H9 (cell line): ENCODE measurements around the gene SP2. TPM values are rescaled to one million over a fixed set of nuclear protein-coding genes. Genes with fewer than 3 reads are reported as not detected.

Experiments used
- DNase-seq: peaks from one replicate; pipeline ENCODE4 v3.0.0-alpha.2; 2017
- H2AFZ ChIP-seq: one replicate; pipeline ENCODE4 v1.6.1; 2013; ENCODE audit warnings: mild to moderate bottlenecking, low read length, control low read depth, moderate library complexity
- H2AK5ac ChIP-seq: 2 replicates; pipeline ENCODE4 v1.6.1; 2013; ENCODE audit warnings: low read length, control low read depth, mixed read lengths; ENCODE audit not compliant: insufficient read length
- H2BK120ac ChIP-seq: one replicate; pipeline ENCODE4 v1.6.1; 2013; ENCODE audit warnings: low read depth, mild to moderate bottlenecking, low read length, control low read depth, inconsistent platforms; ENCODE audit not compliant: poor library complexity, severe bottlenecking
- H2BK12ac ChIP-seq: 2 replicates; pipeline ENCODE4 v1.6.1; 2013; ENCODE audit warnings: low read length, control low read depth, mixed read lengths, low read depth; ENCODE audit not compliant: insufficient read length
- H2BK15ac ChIP-seq: 2 replicates; pipeline ENCODE4 v1.6.1; 2013; ENCODE audit warnings: low read depth, low read length, control low read depth
- H2BK20ac ChIP-seq: one replicate; pipeline ENCODE4 v1.6.1; 2013; ENCODE audit warnings: low read depth, mild to moderate bottlenecking, low read length, control low read depth, inconsistent platforms; ENCODE audit not compliant: poor library complexity, severe bottlenecking
- H2BK5ac ChIP-seq: 2 replicates; pipeline ENCODE4 v1.6.1; 2013; ENCODE audit warnings: low read length, control low read depth, mixed read lengths; ENCODE audit not compliant: insufficient read length
- H3K14ac ChIP-seq: 2 replicates; pipeline ENCODE4 v1.6.1; 2013; ENCODE audit warnings: low read length, control low read depth; ENCODE audit not compliant: insufficient read depth
- H3K18ac ChIP-seq: 2 replicates; pipeline ENCODE4 v1.6.1; 2013; ENCODE audit warnings: low read depth, mild to moderate bottlenecking, mixed read lengths, low read length, control low read depth; ENCODE audit not compliant: insufficient read length
- H3K23ac ChIP-seq: 2 replicates; pipeline ENCODE4 v1.6.1; 2013; ENCODE audit warnings: low read length, control low read depth, mixed read lengths, low read depth; ENCODE audit not compliant: insufficient read length
- H3K23me2 ChIP-seq: 2 replicates; pipeline ENCODE4 v1.6.1; 2013; ENCODE audit warnings: low read depth, mild to moderate bottlenecking, mixed read lengths, low read length, control low read depth; ENCODE audit not compliant: insufficient read length, poor library complexity, severe bottlenecking
- H3K27ac ChIP-seq: 2 replicates; pipeline ENCODE4 v1.5.1; 2013; ENCODE audit warnings: low read length, control low read depth, mixed read lengths, low read depth; ENCODE audit not compliant: insufficient read length
- H3K27me3 ChIP-seq: 2 replicates; pipeline ENCODE4 v1.6.1; 2013; ENCODE audit warnings: low read length, control low read depth, inconsistent platforms; ENCODE audit not compliant: insufficient read depth
- H3K4ac ChIP-seq: 2 replicates; pipeline ENCODE4 v1.6.1; 2013; ENCODE audit warnings: low read depth, mild to moderate bottlenecking, control low read depth, inconsistent platforms, low read length, moderate library complexity
- H3K4me1 ChIP-seq: 2 replicates; pipeline ENCODE4 v1.6.1; 2013; ENCODE audit warnings: low read length, control low read depth, inconsistent platforms; ENCODE audit not compliant: insufficient read depth
- H3K4me2 ChIP-seq: 2 replicates; pipeline ENCODE4 v1.6.1; 2013; ENCODE audit warnings: low read length, control low read depth, mixed read lengths; ENCODE audit not compliant: insufficient read length, insufficient read depth
- H3K56ac ChIP-seq: 2 replicates; pipeline ENCODE4 v1.6.1; 2013; ENCODE audit warnings: low read depth, mild to moderate bottlenecking, mixed read lengths, low read length, control low read depth; ENCODE audit not compliant: insufficient read length
- H3K79me1 ChIP-seq: 2 replicates; pipeline ENCODE4 v1.6.1; 2013; ENCODE audit warnings: low read depth, mild to moderate bottlenecking, moderate library complexity, low read length, control low read depth, inconsistent platforms; ENCODE audit not compliant: insufficient read depth, poor library complexity, severe bottlenecking
- H3K79me2 ChIP-seq: 2 replicates; pipeline ENCODE4 v1.6.1; 2013; ENCODE audit warnings: low read length, control low read depth, inconsistent platforms; ENCODE audit not compliant: insufficient read depth
- H3K9ac ChIP-seq: 2 replicates; pipeline ENCODE4 v1.6.1; 2013; ENCODE audit warnings: low read length, control low read depth, mixed read lengths; ENCODE audit not compliant: insufficient read length; ENCODE audit errors: extremely low read depth
- H3K9me3 ChIP-seq: one replicate; pipeline ENCODE4 v1.6.1; 2013; ENCODE audit warnings: low read depth, low read length, inconsistent platforms; ENCODE audit not compliant: control insufficient read depth
- H3T11ph ChIP-seq: one replicate; pipeline ENCODE4 v1.6.1; 2013; ENCODE audit warnings: mild to moderate bottlenecking, low read length, control low read depth, inconsistent platforms
- H4K20me1 ChIP-seq: one replicate; pipeline ENCODE4 v1.6.1; 2013; ENCODE audit not compliant: control insufficient read depth, insufficient read length, insufficient read depth
- H4K5ac ChIP-seq: 2 replicates; pipeline ENCODE4 v1.6.1; 2013; ENCODE audit warnings: low read depth, mild to moderate bottlenecking, mixed read lengths, low read length, control low read depth; ENCODE audit not compliant: insufficient read length
- H4K8ac ChIP-seq: replicated peaks from 2 replicates; pipeline ENCODE4 v1.6.1; 2013; ENCODE audit warnings: low read length, control low read depth, mixed read lengths, low read depth; ENCODE audit not compliant: insufficient read length
- H4K91ac ChIP-seq: 2 replicates; pipeline ENCODE4 v1.6.1; 2013; ENCODE audit warnings: low read depth, mild to moderate bottlenecking, moderate library complexity, mixed read lengths, low read length, control low read depth; ENCODE audit not compliant: insufficient read length
- H3K27ac Mint-ChIP-seq, 3 experiments: 2 replicates in 2 of 3; 3 replicates in 1 of 3; pipeline ENCODE4 v1.8.0; 2020 to 2021; ENCODE audit warnings: mixed read lengths in 3 of 3, mild to moderate bottlenecking in 1 of 3, moderate library complexity in 1 of 3
- H3K27me3 Mint-ChIP-seq: 2 replicates; pipeline ENCODE4 v1.8.0; 2021; ENCODE audit warnings: low read depth, mild to moderate bottlenecking, moderate library complexity, mixed read lengths
- H3K36me3 Mint-ChIP-seq, 3 experiments: 2 replicates in 2 of 3; 3 replicates in 1 of 3; pipeline ENCODE4 v1.8.0; 2020 to 2021; ENCODE audit warnings: low read depth in 3 of 3, mixed read lengths in 3 of 3; ENCODE audit not compliant: insufficient read depth in 1 of 3
- H3K4me1 Mint-ChIP-seq, 2 experiments: 2 replicates each; pipeline ENCODE4 v1.8.0; 2020; ENCODE audit warnings: mixed read lengths in 2 of 2
- H3K4me3 Mint-ChIP-seq, 2 experiments: 2 replicates in 1 of 2; 3 replicates in 1 of 2; pipeline ENCODE4 v1.8.0; 2020 to 2021; ENCODE audit warnings: mild to moderate bottlenecking in 2 of 2, mixed read lengths in 2 of 2, moderate library complexity in 1 of 2
- H3K9me3 Mint-ChIP-seq, 2 experiments: 2 replicates in 1 of 2; 3 replicates in 1 of 2; pipeline ENCODE4 v1.8.0; 2020; ENCODE audit warnings: mild to moderate bottlenecking in 2 of 2, mixed read lengths in 2 of 2, moderate library complexity in 1 of 2
- CTCF ChIP-seq: fragments of 200-600 bp; sonication (generic); conservative IDR thresholded peaks from 3 replicates; pipeline ENCODE4 v1.8.0; 2021; ENCODE audit warnings: antibody characterized with exemption, mild to moderate bottlenecking
- WGBS: extraction: QIAGEN DNeasy Blood & Tissue Kit; methylation state at CpG from one replicate; pipeline ENCODE4 v1.1.7; 2013; ENCODE audit warnings: missing lambda C conversion rate, low lambda C conversion rate, mixed read lengths; ENCODE audit not compliant: insufficient read length; ENCODE audit errors: extremely low coverage; 5-methylcytosine and 5-hydroxymethylcytosine counted together
- total RNA-seq: library from RNA; stranded (reverse); gene quantifications from 2 replicates; pipeline ENCODE4 v1.2.1, GENCODE V29; 2021

SP2 gene
- total RNA-seq, 1 experiment from 2014 or later = 19.3 TPM

- Histone ChIP-seq H3K23me2 (no peaks in the 10 kb centered on the region), H3K79me1 (no peaks in the 10 kb centered on the region), H4K91ac (no peak overlapping the region), H3T11ph (no peak overlapping the region), H3K4ac (no peak overlapping the region), H3K14ac (no peak overlapping the region), H3K9me3 (no peaks in the 10 kb centered on the region), H2BK5ac (no peak overlapping the region), H4K20me1 (no peaks in the 10 kb centered on the region), H3K27me3 (no peaks in the 10 kb centered on the region), H2BK15ac (no peak overlapping the region), H3K18ac (no peak overlapping the region), H3K79me2 (no peaks in the 10 kb centered on the region), H3K56ac (no peak overlapping the region), H4K5ac (no peak overlapping the region), H3K9ac (no peak overlapping the region), H3K27ac (no peak overlapping the region), H3K4me1 (no peaks in the 10 kb centered on the region), H2BK120ac (no peak overlapping the region), H2AFZ (no peak overlapping the region), H4K8ac (no peak overlapping the region), H2BK12ac (no peak overlapping the region), H3K4me2 (no peak overlapping the region), H2AK5ac (no peak overlapping the region), H3K23ac (no peak overlapping the region), H2BK20ac (no peak overlapping the region)
- WGBS = no CpG with 5 or more reads among the region's 4 CpGs
- Mint-ChIP-seq H3K4me1 (peaks cover 14 to 15% of the 10 kb centered on the region in 2 experiments), H3K27ac (no peak overlapping the region), H3K27me3 (peaks cover 4% of the 10 kb centered on the region), H3K9me3 (no peaks in the 10 kb centered on the region; a peak in 1 of 5 replicates), H3K4me3 (no peak overlapping the region), H3K36me3 (no peaks in the 10 kb centered on the region; a peak in 1 of 7 replicates)
- TF ChIP-seq CTCF = no peak
- DNase-seq = no peak
Measured at GRCh38 chr17:47950448-47950847, 54.4 kb downstream of the SP2 start.
